IMR-90 (cell line): ENCODE data around the gene LENG9.

ENCODE experiments used
- CTCF ChIP-seq: conservative IDR thresholded peaks from 2 replicates; pipeline ENCODE4 v1.5.1; 2012; ENCODE audit warnings: mild to moderate bottlenecking, low read depth, low read length, improper control_type of control experiment
- MXI1 ChIP-seq: IDR thresholded peaks from 2 replicates; pipeline ENCODE4 v1.6.1; 2012; ENCODE audit warnings: low read depth, mild to moderate bottlenecking, low read length, moderate library complexity, borderline replicate concordance
- POLR2A ChIP-seq: IDR thresholded peaks from 2 replicates; pipeline ENCODE4 v1.6.1; 2012; ENCODE audit warnings: mild to moderate bottlenecking, low read depth, low read length
- RAD21 ChIP-seq: IDR thresholded peaks from 2 replicates; pipeline ENCODE4 v1.6.1; 2012; ENCODE audit warnings: low read length, improper control_type of control experiment

- no peak for TF ChIP-seq CTCF
- TF ChIP-seq RAD21 = no peak
- TF ChIP-seq POLR2A = no peak
- no peak for TF ChIP-seq MXI1
Measured at GRCh38 chr19:54433697-54434096, 29.9 kb downstream of the LENG9 start.
